Measurements from ENCODE around the gene EOLA1.
"Not testable (repeated sequence)": the region's sequence is repeated elsewhere in the genome, so short reads cannot be mapped to it uniquely, and the experiment has no call there.

EOLA1 gene

DNA sequence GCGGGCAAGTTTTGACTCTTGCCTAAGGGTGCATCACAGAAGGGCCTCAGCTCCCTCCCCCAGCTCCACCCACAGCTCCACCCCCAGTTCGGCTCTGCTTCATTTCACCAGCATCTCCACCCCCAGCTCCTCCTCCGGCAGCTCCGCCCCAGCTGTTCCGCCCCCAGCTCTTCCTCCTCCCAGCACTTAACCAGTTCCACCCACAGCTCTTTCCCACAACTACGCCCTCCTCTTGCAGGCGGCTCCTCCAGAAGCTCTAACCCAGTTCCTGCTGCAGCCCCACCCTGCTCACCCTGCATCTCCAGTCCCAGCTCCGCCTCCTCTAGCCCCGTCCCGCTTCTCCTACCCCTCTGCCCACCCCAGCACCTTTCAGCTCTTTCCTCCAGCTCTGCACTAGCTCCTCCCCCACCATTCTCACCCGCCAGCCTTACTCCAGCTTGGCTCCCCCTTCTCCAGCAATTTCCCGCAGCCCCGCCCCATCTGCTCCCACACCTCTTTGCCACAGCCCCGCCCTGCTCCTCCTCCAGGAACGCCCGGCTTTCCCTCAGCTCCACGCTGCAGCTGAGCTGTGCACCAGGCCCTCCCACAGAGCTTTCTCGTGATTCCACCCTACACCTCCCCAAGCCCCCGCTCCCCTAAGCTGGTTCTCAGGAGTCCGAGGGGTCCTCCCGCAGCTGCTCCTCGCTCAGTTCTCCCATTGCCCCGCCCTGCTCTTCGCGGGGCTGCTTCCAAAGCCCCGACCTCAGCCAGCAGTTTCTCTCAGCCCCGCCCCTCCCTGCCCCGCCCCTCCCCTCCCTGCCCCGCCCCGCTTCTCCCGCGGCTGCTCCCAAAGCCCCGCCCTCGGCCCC lies 1.3 kb upstream of the EOLA1 start:
- peak overlapping the region; percentile 46 to 69 (median 60) for H3K4me3 ChIP-seq
- no peak for TF ChIP-seq Cebpa-rat (IDR thresholded peaks at IDR 0.05)
- H3K27me3 ChIP-seq: peaks cover 0 to 16% (median 5%) of the 10 kb centered on the region in 11 experiments; a peak in 11 of 22 replicates
- H3K9ac ChIP-seq: peak overlapping the region in 10 of 11 experiments; percentile 58 to 74 (median 67); a peak in 18 of 22 replicates
- H3K27ac ChIP-seq: peak overlapping the region in 10 of 11 experiments; percentile 47 to 75 (median 62); a peak in 17 of 22 replicates
- peaks cover 0 to 3% (median 0%) of the 10 kb centered on the region in 11 experiments; a peak in 1 of 22 replicates for H3K36me3 ChIP-seq
- H4K20me1 ChIP-seq: peaks cover 0 to 2% (median 0%) of the 10 kb centered on the region in 11 experiments; a peak in 2 of 22 replicates
- peak overlapping the region; percentile 59 to 76 (median 66) for H3K4me2 ChIP-seq
- peaks cover 0 to 10% (median 0%) of the 10 kb centered on the region in 11 experiments; a peak in 7 of 22 replicates for H3K9me3 ChIP-seq (replicated peaks in 1 of 11)
- H3K4me1 ChIP-seq: peaks cover 5 to 23% (median 10%) of the 10 kb centered on the region in 10 experiments; a peak in 12 of 20 replicates

DNA sequence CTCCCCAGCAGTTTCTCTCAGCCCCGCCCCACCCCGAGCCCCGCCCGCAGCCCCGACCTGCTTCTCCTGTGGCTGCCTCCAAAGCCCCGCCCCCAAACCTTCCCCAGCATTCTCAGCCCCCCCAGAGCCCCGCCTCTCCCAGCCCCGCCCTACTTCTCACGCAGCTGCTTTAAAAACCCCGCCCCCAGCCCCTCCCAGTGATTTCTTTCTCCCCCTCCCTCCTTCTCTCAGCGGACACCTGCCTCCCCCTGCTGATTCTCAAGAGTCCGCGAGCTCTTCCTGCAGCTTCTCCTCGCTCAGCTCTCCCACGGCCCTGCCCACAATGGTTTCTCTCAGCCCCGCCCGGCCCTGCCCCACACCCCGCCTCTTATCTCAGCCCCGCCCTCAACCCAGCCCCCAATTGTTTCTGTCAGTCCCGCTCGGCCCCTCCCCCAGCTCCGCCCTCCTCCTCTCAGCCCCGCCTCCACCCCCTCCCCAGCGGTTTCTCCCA lies 636 bp upstream of the EOLA1 start:
- Histone ChIP-seq H3K9ac (peak overlapping the region; percentile 76 to 93 (median 83); a peak in 21 of 22 replicates), H3K36me3 (peaks cover 0 to 5% (median 0%) of the 10 kb centered on the region in 11 experiments; a peak in 1 of 22 replicates), H3K4me3 (peak overlapping the region; percentile 72 to 85 (median 76)), H3K4me1 (peaks cover 5 to 21% (median 10%) of the 10 kb centered on the region in 10 experiments; a peak in 12 of 20 replicates), H3K9me3 (replicated peaks in 1 of 11) (peaks cover 0 to 10% (median 0%) of the 10 kb centered on the region in 11 experiments; a peak in 7 of 22 replicates), H3K27ac (peak overlapping the region; percentile 58 to 89 (median 81); a peak in 21 of 22 replicates), H3K27me3 (peaks cover 0 to 11% (median 4%) of the 10 kb centered on the region in 11 experiments; a peak in 11 of 22 replicates), H3K4me2 (peak overlapping the region in 3 of 11 experiments; percentile 75 to 92 (median 86); a peak in 3 of 22 replicates), H4K20me1 (peaks cover 0 to 2% (median 0%) of the 10 kb centered on the region in 11 experiments; a peak in 2 of 22 replicates)
- no peak for TF ChIP-seq Cebpa-rat (IDR thresholded peaks at IDR 0.05)

GRCh38 chrX:149541521-149542047 lies 772 bp downstream of the EOLA1 start:
- TF ChIP-seq Cebpa-rat (IDR thresholded peaks at IDR 0.05): no peak

GRCh38 chrX:149545545-149546543 lies 5.0 kb downstream of the EOLA1 start:
- not testable (repeated sequence) for H3K27me3 ChIP-seq; H3K27ac ChIP-seq; H3K4me2 ChIP-seq; H4K20me1 ChIP-seq; H3K9me3 ChIP-seq (replicated peaks in 1 of 11); H3K4me1 ChIP-seq; H3K4me3 ChIP-seq; H3K9ac ChIP-seq; H3K36me3 ChIP-seq

More at GRCh38 chrX:149541521-149542047, 772 bp downstream of the EOLA1 start:
- Histone ChIP-seq H3K4me3 (peak overlapping the region; percentile 72 to 85 (median 76)), H3K4me1 (peaks cover 5 to 16% (median 9%) of the 10 kb centered on the region in 10 experiments; a peak in 9 of 20 replicates), H3K4me2 (peak overlapping the region; percentile 69 to 92 (median 78)), H3K9ac (peak overlapping the region; percentile 76 to 93 (median 83)), H3K27ac (peak overlapping the region; percentile 74 to 89 (median 81)), H4K20me1 (peaks cover 0 to 2% (median 0%) of the 10 kb centered on the region in 11 experiments; a peak in 1 of 22 replicates), H3K27me3 (no peaks in the 10 kb centered on the region), H3K9me3 (replicated peaks in 1 of 11) (peaks cover 0 to 10% (median 0%) of the 10 kb centered on the region in 11 experiments; a peak in 7 of 22 replicates), H3K36me3 (peaks cover 0 to 5% (median 0%) of the 10 kb centered on the region in 11 experiments; a peak in 1 of 22 replicates)

DNA sequence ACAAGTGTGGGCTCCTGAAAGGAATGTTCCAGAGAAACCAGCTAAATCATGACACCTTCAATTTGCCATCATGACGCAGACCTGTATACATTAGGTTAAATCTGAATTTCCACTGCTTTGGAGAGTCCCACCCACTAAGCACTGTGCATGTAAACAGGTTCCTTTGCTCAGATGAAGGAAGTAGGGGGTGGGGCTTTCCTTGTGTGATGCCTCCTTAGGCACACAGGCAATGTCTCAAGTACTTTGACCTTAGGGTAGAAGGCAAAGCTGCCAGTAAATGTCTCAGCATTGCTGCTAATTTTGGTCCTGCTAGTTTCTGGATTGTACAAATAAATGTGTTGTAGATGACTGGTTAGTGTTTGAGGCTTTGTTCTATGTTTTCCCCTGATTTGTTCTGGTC lies 6.2 kb downstream of the EOLA1 start:
- not testable (repeated sequence) for H3K27ac ChIP-seq

GRCh38 chrX:149547782-149548181 lies 7.0 kb downstream of the EOLA1 start:
- not testable (repeated sequence) for H4K20me1 ChIP-seq; H3K27me3 ChIP-seq; H3K4me1 ChIP-seq; H3K36me3 ChIP-seq; H3K4me3 ChIP-seq; H3K4me2 ChIP-seq; H3K9me3 ChIP-seq (replicated peaks in 1 of 11); H3K9ac ChIP-seq; H3K27ac ChIP-seq

More for the DNA sequence above, 6.2 kb downstream of the EOLA1 start:
- not testable (repeated sequence) for H4K20me1 ChIP-seq; H3K4me2 ChIP-seq; H3K27me3 ChIP-seq; H3K9me3 ChIP-seq (replicated peaks in 1 of 11); H3K9ac ChIP-seq; H3K4me3 ChIP-seq; H3K4me1 ChIP-seq; H3K36me3 ChIP-seq

GRCh38 chrX:149549701-149550100 lies 8.9 kb downstream of the EOLA1 start, which contains the start of gene HSFX3:
Gene HSFX3, minus strand, starts transcription at chrX:149549924. Its CDS starts 72 bp downstream, at chrX:149549852.
- not testable (repeated sequence) for H3K4me1 ChIP-seq; H4K20me1 ChIP-seq; H3K36me3 ChIP-seq; H3K27ac ChIP-seq; H3K9ac ChIP-seq; H3K9me3 ChIP-seq (replicated peaks in 1 of 11); H3K27me3 ChIP-seq; H3K4me3 ChIP-seq; H3K4me2 ChIP-seq

- H3K36me3 ChIP-seq; H3K4me2 ChIP-seq; H4K20me1 ChIP-seq; H3K9me3 ChIP-seq (replicated peaks in 1 of 11); H3K27ac ChIP-seq; H3K4me3 ChIP-seq; H3K4me1 ChIP-seq; H3K27me3 ChIP-seq; H3K9ac ChIP-seq: not testable (repeated sequence)
Observed at GRCh38 chrX:149550454-149550853, 9.6 kb downstream of the EOLA1 start.

GRCh38 chrX:149551245-149551938 lies 10.6 kb downstream of the EOLA1 start:
- H3K4me3 ChIP-seq, H3K27ac ChIP-seq: not testable (repeated sequence)

GRCh38 chrX:149551939-149552248 lies 11.1 kb downstream of the EOLA1 start:
- not testable (repeated sequence) for H3K4me2 ChIP-seq; H3K4me1 ChIP-seq; H4K20me1 ChIP-seq; H3K36me3 ChIP-seq; H3K9ac ChIP-seq; H3K27me3 ChIP-seq; H3K27ac ChIP-seq; H3K4me3 ChIP-seq; H3K9me3 ChIP-seq (replicated peaks in 1 of 11)

More at GRCh38 chrX:149551245-149551938, 10.6 kb downstream of the EOLA1 start:
- not testable (repeated sequence) for H3K9ac ChIP-seq; H3K36me3 ChIP-seq; H3K4me2 ChIP-seq; H3K4me1 ChIP-seq; H4K20me1 ChIP-seq; H3K27me3 ChIP-seq; H3K9me3 ChIP-seq (replicated peaks in 1 of 11)

DNA sequence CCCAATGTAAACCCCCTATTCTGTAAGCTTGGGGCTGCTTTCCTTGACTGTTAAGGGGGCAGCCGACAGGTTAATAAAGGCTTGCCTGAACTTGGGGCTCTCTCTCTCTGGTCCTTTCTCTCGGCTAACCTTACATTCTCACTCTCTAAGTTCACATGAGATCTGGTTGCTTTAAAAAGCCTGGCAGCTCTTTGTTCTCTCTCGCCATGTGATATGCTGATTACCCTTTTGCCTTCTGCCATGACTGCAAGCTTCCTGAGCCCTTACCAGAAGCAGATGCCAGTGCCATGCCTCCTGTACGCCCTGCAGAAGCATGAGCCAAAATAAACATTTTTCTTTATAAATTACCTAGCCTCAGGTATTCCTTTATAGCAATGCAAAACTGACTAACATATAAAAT lies 14.4 kb downstream of the EOLA1 start:
- not testable (repeated sequence) for H4K20me1 ChIP-seq; H3K27ac ChIP-seq; H3K4me1 ChIP-seq; H3K4me3 ChIP-seq; H3K36me3 ChIP-seq; H3K27me3 ChIP-seq; H3K9me3 ChIP-seq (replicated peaks in 1 of 11); H3K4me2 ChIP-seq; H3K9ac ChIP-seq
